IgD-negative memory B cell (primary cell): Measurements from ENCODE around the gene HBA2. TPM values are rescaled to one million over a fixed set of nuclear protein-coding genes. Genes with fewer than 3 reads are reported as not detected.
"Not testable (repeated sequence)": the region's sequence is repeated elsewhere in the genome, so short reads cannot be mapped to it uniquely, and the experiment has no call there.

Experiments
- H3K27ac Mint-ChIP-seq, 3 donors: one replicate each; pipeline ENCODE4 v1.8.0; 2020 to 2022; ENCODE audit warnings: mild to moderate bottlenecking in 3 of 3, mixed read lengths in 3 of 3, moderate library complexity in 1 of 3
- H3K27me3 Mint-ChIP-seq: one replicate; pipeline ENCODE4 v1.8.0; 2021; ENCODE audit warnings: mixed read lengths
- H3K36me3 Mint-ChIP-seq: one replicate; pipeline ENCODE4 v1.8.0; 2020; ENCODE audit warnings: mild to moderate bottlenecking, mixed read lengths
- H3K4me1 Mint-ChIP-seq, 3 donors: one replicate each; pipeline ENCODE4 v1.8.0; 2020 to 2022; ENCODE audit warnings: mixed read lengths in 3 of 3, mild to moderate bottlenecking in 1 of 3
- H3K4me3 Mint-ChIP-seq, 4 donors: one replicate each; pipeline ENCODE4 v1.8.0; 2020 to 2022; ENCODE audit warnings: mild to moderate bottlenecking in 4 of 4, mixed read lengths in 4 of 4, moderate library complexity in 3 of 4
- H3K9me3 Mint-ChIP-seq, 3 donors: one replicate each; pipeline ENCODE4 v1.8.0; 2020 to 2021; ENCODE audit warnings: mixed read lengths in 3 of 3, mild to moderate bottlenecking in 1 of 3
- polyA plus RNA-seq: library from polyadenylated mRNA; unstranded; fragments of 300-500 nt; fragmentation: Illumina TruSeq; gene quantifications from one replicate; pipeline ENCODE4 v1.2.3, GENCODE V29; 2021

HBA2 gene
- polyA plus RNA-seq: 88.3 TPM

- H3K4me1 Mint-ChIP-seq, H3K9me3 Mint-ChIP-seq, H3K36me3 Mint-ChIP-seq: not testable (repeated sequence)
- Mint-ChIP-seq H3K27ac (peak within 1 kb of the TSS in 1 of 3 donors; percentile 59), H3K4me3 (peak within 1 kb of the TSS in 1 of 4 donors; percentile 39), H3K27me3 (peaks cover 48% of the 10 kb centered on the region)
These were observed at the start of gene HBA2 for GRCh38 chr16:172374-172941. HBA2 (plus strand) TSS chr16:172876; CDS start chr16:172913, 37 bp downstream.

GRCh38 chr16:123558-124350 is 48.9 kb upstream of the HBA2 start:
- H3K27me3 Mint-ChIP-seq, H3K4me3 Mint-ChIP-seq, H3K36me3 Mint-ChIP-seq, H3K27ac Mint-ChIP-seq, H3K9me3 Mint-ChIP-seq, H3K4me1 Mint-ChIP-seq: not testable (repeated sequence)

- H3K36me3 Mint-ChIP-seq: peaks cover 2% of the 10 kb centered on the region
- H3K4me1 Mint-ChIP-seq: no peaks in the 10 kb centered on the region
- H3K27me3 Mint-ChIP-seq: no peaks in the 10 kb centered on the region
- no peak overlapping the region for H3K4me3 Mint-ChIP-seq
- no peaks in the 10 kb centered on the region for H3K9me3 Mint-ChIP-seq
- no peak overlapping the region for H3K27ac Mint-ChIP-seq
These were observed 47.7 kb upstream of the HBA2 start for GRCh38 chr16:125011-125410.

GRCh38 chr16:129075-129474 is 43.6 kb upstream of the HBA2 start:
- Mint-ChIP-seq H3K9me3 (no peaks in the 10 kb centered on the region), H3K4me3 (no peak overlapping the region), H3K27ac (no peak overlapping the region), H3K27me3 (no peaks in the 10 kb centered on the region), H3K36me3 (peaks cover 2% of the 10 kb centered on the region), H3K4me1 (peaks cover 0 to 4% (median 2%) of the 10 kb centered on the region in 3 donors)

- no peaks in the 10 kb centered on the region for H3K9me3 Mint-ChIP-seq
- no peaks in the 10 kb centered on the region for H3K27me3 Mint-ChIP-seq
- no peak overlapping the region for H3K4me3 Mint-ChIP-seq
- H3K36me3 Mint-ChIP-seq: peaks cover 2% of the 10 kb centered on the region
- H3K27ac Mint-ChIP-seq: peak overlapping the region in 1 of 3 donors; percentile 35
- H3K4me1 Mint-ChIP-seq: peaks cover 5 to 10% (median 9%) of the 10 kb centered on the region in 3 donors
These were observed 42.0 kb upstream of the HBA2 start for GRCh38 chr16:130533-131173.

- H3K27ac Mint-ChIP-seq: no peak overlapping the region
- H3K4me3 Mint-ChIP-seq: peak overlapping the region in 1 of 4 donors; percentile 14
- H3K27me3 Mint-ChIP-seq: no peaks in the 10 kb centered on the region
- H3K36me3 Mint-ChIP-seq: no peaks in the 10 kb centered on the region
- H3K9me3 Mint-ChIP-seq: no peaks in the 10 kb centered on the region
- H3K4me1 Mint-ChIP-seq: peaks cover 9 to 16% (median 14%) of the 10 kb centered on the region in 3 donors
These were observed 40.6 kb upstream of the HBA2 start for GRCh38 chr16:132120-132519.

- H3K27me3 Mint-ChIP-seq: no peaks in the 10 kb centered on the region
- peak overlapping the region in 1 of 4 donors; percentile 62 for H3K4me3 Mint-ChIP-seq
- H3K9me3 Mint-ChIP-seq: no peaks in the 10 kb centered on the region
- H3K27ac Mint-ChIP-seq: peak overlapping the region in 1 of 3 donors; percentile 35
- peaks cover 11 to 19% (median 14%) of the 10 kb centered on the region in 3 donors for H3K4me1 Mint-ChIP-seq
- H3K36me3 Mint-ChIP-seq: peaks cover 2% of the 10 kb centered on the region
These were observed 39.0 kb upstream of the HBA2 start for GRCh38 chr16:133716-134115.

- peak overlapping the region in 2 of 3 donors; percentile 43 to 82 for H3K27ac Mint-ChIP-seq
- H3K27me3 Mint-ChIP-seq: no peaks in the 10 kb centered on the region
- H3K36me3 Mint-ChIP-seq: peaks cover 2% of the 10 kb centered on the region
- H3K4me1 Mint-ChIP-seq: peaks cover 9 to 26% (median 15%) of the 10 kb centered on the region in 3 donors
- H3K9me3 Mint-ChIP-seq: no peaks in the 10 kb centered on the region
- peak overlapping the region; percentile 78 to 92 (median 87) for H3K4me3 Mint-ChIP-seq
These were observed 34.6 kb upstream of the HBA2 start for GRCh38 chr16:138049-138417.

- H3K9me3 Mint-ChIP-seq: no peaks in the 10 kb centered on the region
- H3K36me3 Mint-ChIP-seq: peaks cover 2% of the 10 kb centered on the region
- H3K4me1 Mint-ChIP-seq: peaks cover 5 to 16% (median 10%) of the 10 kb centered on the region in 3 donors
- H3K4me3 Mint-ChIP-seq: peak overlapping the region in 2 of 4 donors; percentile 22 to 91
- peak overlapping the region in 2 of 3 donors; percentile 24 to 80 for H3K27ac Mint-ChIP-seq
- H3K27me3 Mint-ChIP-seq: peaks cover 7% of the 10 kb centered on the region
These were observed 32.4 kb upstream of the HBA2 start for GRCh38 chr16:140175-140857.

GRCh38 chr16:142405-142967 is 30.2 kb upstream of the HBA2 start:
- Mint-ChIP-seq H3K4me3 (peak overlapping the region in 1 of 4 donors; percentile 9), H3K27me3 (peaks cover 12% of the 10 kb centered on the region)

GRCh38 chr16:143047-143446 is 29.6 kb upstream of the HBA2 start:
- H3K4me3 Mint-ChIP-seq: peak overlapping the region in 1 of 4 donors; percentile 9
- peaks cover 2% of the 10 kb centered on the region for H3K36me3 Mint-ChIP-seq
- peaks cover 0 to 10% (median 6%) of the 10 kb centered on the region in 3 donors for H3K4me1 Mint-ChIP-seq
- no peaks in the 10 kb centered on the region for H3K9me3 Mint-ChIP-seq
- H3K27me3 Mint-ChIP-seq: peaks cover 12% of the 10 kb centered on the region
- no peak overlapping the region for H3K27ac Mint-ChIP-seq

More at GRCh38 chr16:142405-142967, 30.2 kb upstream of the HBA2 start:
- Mint-ChIP-seq H3K9me3 (no peaks in the 10 kb centered on the region), H3K4me1 (peaks cover 0 to 10% (median 6%) of the 10 kb centered on the region in 3 donors), H3K27ac (no peak overlapping the region), H3K36me3 (peaks cover 2% of the 10 kb centered on the region)

- Mint-ChIP-seq H3K9me3 (no peaks in the 10 kb centered on the region), H3K27ac (no peak overlapping the region), H3K36me3 (peaks cover 2% of the 10 kb centered on the region), H3K4me3 (peak overlapping the region in 1 of 4 donors; percentile 9), H3K4me1 (peaks cover 0 to 10% (median 6%) of the 10 kb centered on the region in 3 donors), H3K27me3 (peaks cover 13% of the 10 kb centered on the region)
These were observed 29.2 kb upstream of the HBA2 start for GRCh38 chr16:143456-143855.

GRCh38 chr16:144797-145252 is 27.9 kb upstream of the HBA2 start:
- Mint-ChIP-seq H3K9me3 (no peaks in the 10 kb centered on the region), H3K27me3 (peaks cover 19% of the 10 kb centered on the region), H3K36me3 (no peaks in the 10 kb centered on the region), H3K4me1 (peaks cover 0 to 5% (median 4%) of the 10 kb centered on the region in 3 donors), H3K4me3 (peak overlapping the region in 1 of 4 donors; percentile 12), H3K27ac (no peak overlapping the region)

- no peaks in the 10 kb centered on the region for H3K9me3 Mint-ChIP-seq
- H3K36me3 Mint-ChIP-seq: no peaks in the 10 kb centered on the region
- no peaks in the 10 kb centered on the region for H3K4me1 Mint-ChIP-seq
- peaks cover 21% of the 10 kb centered on the region for H3K27me3 Mint-ChIP-seq
- no peak overlapping the region for H3K4me3 Mint-ChIP-seq
- H3K27ac Mint-ChIP-seq: no peak overlapping the region
These were observed 26.0 kb upstream of the HBA2 start for GRCh38 chr16:146646-147045.
